Measurements from ENCODE around the gene TMC5. TPM values are rescaled to one million over a fixed set of nuclear protein-coding genes. Genes with fewer than 3 reads are reported as not detected.
"Not testable (repeated sequence)": the region's sequence is repeated elsewhere in the genome, so short reads cannot be mapped to it uniquely, and the experiment has no call there.

The TMC5 gene
- polyA plus RNA-seq, 1 of the 3 experiments (the other 2 are of a cell fraction) = not detected

DNA sequence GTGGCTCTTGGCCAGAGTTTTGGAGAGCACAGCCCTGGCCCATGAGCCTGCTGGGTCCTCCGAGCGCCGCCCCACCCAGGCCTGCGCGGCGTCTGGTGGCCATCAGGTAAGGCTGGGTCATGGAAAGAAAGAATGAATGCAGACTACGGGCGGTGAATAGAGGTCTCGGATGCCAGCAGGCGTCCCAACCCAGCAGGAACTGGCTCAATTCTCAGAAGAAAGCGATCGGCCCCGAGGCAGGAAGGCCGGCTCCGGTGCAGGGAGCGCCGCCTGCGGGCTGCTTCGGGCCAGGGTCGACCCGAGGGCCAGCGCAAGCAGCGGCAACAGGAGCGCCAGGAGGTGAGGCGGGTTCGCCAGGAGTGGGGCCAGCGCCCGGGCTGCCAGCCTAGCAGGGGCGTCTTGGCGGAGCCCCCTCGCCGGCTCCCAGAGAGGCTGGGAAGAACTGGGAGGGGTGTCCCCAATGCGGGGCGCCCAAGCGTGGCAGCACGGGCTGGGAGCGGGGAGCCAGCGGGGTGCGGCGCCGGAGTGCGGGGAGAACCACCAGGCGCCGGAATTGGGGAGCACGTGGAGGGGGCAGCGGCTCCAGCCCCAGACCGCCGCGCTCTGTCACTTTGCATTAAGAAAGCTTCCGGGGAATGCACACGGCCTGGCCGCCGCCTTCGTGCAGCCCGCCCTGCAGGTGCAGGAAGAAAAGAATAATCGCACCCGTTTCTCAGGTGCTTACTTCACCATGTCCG is 7.1 kb upstream of the TMC5 start:
- no peaks in the 10 kb centered on the region for H3K79me2 ChIP-seq (ENCODE audit: insufficient read depth)
- peak overlapping the region; percentile 57 for H3K4me2 ChIP-seq
- H3K9me2 ChIP-seq = no peaks in the 10 kb centered on the region
- peaks cover 15% of the 10 kb centered on the region; the same call in 1 of the 2 replicates for H3K27me3 ChIP-seq (ENCODE audit: insufficient read depth)
- POLR2A ChIA-PET = no interaction called here
- H3F3A ChIP-seq (replicated peaks; ENCODE audit: insufficient read depth) = no peaks in the 10 kb centered on the region
- H4K20me1 ChIP-seq (ENCODE audit: insufficient read depth) = no peaks in the 10 kb centered on the region
- H3K27ac ChIP-seq (ENCODE audit: low read depth in 2 of 2, low read length in 1 of 2) = no peak overlapping the region
- WGBS (ENCODE audit: low lambda C conversion rate) = 6% methylated on average over 25 of the region's 58 CpGs
- TF ChIP-seq RFX5 (IDR thresholded peaks at IDR 0.05; ENCODE audit: low read length) = no peak
- TF ChIP-seq RAD21 (IDR thresholded peaks at IDR 0.05; ENCODE audit: low read length) = peak; percentile 26; the same call in 1 of the 2 replicates
- TF ChIP-seq, protein P1, sequence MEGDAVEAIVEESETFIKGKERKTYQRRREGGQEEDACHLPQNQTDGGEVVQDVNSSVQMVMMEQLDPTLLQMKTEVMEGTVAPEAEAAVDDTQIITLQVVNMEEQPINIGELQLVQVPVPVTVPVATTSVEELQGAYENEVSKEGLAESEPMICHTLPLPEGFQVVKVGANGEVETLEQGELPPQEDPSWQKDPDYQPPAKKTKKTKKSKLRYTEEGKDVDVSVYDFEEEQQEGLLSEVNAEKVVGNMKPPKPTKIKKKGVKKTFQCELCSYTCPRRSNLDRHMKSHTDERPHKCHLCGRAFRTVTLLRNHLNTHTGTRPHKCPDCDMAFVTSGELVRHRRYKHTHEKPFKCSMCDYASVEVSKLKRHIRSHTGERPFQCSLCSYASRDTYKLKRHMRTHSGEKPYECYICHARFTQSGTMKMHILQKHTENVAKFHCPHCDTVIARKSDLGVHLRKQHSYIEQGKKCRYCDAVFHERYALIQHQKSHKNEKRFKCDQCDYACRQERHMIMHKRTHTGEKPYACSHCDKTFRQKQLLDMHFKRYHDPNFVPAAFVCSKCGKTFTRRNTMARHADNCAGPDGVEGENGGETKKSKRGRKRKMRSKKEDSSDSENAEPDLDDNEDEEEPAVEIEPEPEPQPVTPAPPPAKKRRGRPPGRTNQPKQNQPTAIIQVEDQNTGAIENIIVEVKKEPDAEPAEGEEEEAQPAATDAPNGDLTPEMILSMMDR (IDR thresholded peaks at IDR 0.05) = peak; percentile 17; the same call in 1 of the 2 replicates
- TF ChIP-seq TAF1 (IDR thresholded peaks at IDR 0.05; ENCODE audit: borderline replicate concordance, low read depth, low read length) = no peak
- TF ChIP-seq, protein P2, sequence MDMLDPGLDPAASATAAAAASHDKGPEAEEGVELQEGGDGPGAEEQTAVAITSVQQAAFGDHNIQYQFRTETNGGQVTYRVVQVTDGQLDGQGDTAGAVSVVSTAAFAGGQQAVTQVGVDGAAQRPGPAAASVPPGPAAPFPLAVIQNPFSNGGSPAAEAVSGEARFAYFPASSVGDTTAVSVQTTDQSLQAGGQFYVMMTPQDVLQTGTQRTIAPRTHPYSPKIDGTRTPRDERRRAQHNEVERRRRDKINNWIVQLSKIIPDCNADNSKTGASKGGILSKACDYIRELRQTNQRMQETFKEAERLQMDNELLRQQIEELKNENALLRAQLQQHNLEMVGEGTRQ (IDR thresholded peaks at IDR 0.05; ENCODE audit: borderline replicate concordance, low read depth, low read length) = no peak
- TF ChIP-seq MXI1 (IDR thresholded peaks at IDR 0.05; ENCODE audit: low read depth, low read length) = no peak
- no peak overlapping the region for H3K9ac ChIP-seq
- H3K9me3 ChIP-seq = no peaks in the 10 kb centered on the region
- CTCF ChIA-PET = interaction anchor here (0.9 kb wide), 1 partner anchor 97 kb away, joined by 3 read pairs; no protein-coding TSS in a partner anchor
- H3K36me3 ChIP-seq (replicated peaks in 1 of 2; ENCODE audit: control insufficient read depth in 1 of 2, insufficient read depth in 2 of 2, low read length in 1 of 2) = no peaks in the 10 kb centered on the region
- H3K4me1 ChIP-seq (ENCODE audit: control insufficient read depth in 1 of 2, insufficient read depth in 2 of 2, low read depth in 1 of 2, low read length in 1 of 2) = peaks cover 0 to 4% of the 10 kb centered on the region in 2 experiments; a peak in 1 of 4 replicates
- H3K4me3 ChIP-seq (ENCODE audit: low read depth in 2 of 2, low read length in 1 of 2) = peak overlapping the region in 1 of 2 experiments; percentile 34; a peak in 2 of 4 replicates
- peak; percentile 76 for DNase-seq
- no peak overlapping the region for H2AFZ ChIP-seq (ENCODE audit: low read depth)

DNA sequence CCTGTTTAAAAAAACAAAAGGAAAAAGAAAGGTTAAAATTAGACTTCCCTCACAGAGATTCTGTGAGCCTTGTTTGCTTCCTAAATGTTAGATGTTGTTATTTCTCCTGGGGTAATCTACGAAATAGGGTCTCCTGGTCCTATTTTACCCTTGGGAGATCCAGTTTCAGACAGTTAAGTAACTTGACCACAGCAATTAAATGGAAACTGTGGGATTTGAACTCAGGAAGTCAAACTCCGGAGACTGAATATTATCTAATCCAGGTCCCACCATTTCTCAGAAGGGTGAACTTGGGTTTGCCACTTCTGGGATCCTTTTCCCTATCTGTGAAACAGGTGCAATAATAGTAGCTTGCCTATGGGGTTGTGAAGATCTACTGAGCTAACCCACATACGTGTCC is 6.4 kb upstream of the TMC5 start:
- no peak for DNase-seq
- peaks cover 0 to 4% of the 10 kb centered on the region in 2 experiments; a peak in 1 of 4 replicates for H3K4me1 ChIP-seq (ENCODE audit: control insufficient read depth in 1 of 2, insufficient read depth in 2 of 2, low read depth in 1 of 2, low read length in 1 of 2)
- CTCF ChIA-PET = interaction anchor here (0.9 kb wide), 1 partner anchor 96 kb away, joined by 3 read pairs; no protein-coding TSS in a partner anchor
- H3F3A ChIP-seq (replicated peaks; ENCODE audit: insufficient read depth) = no peaks in the 10 kb centered on the region
- no peaks in the 10 kb centered on the region for H3K9me2 ChIP-seq
- POLR2A ChIA-PET = no interaction called here
- H3K9ac ChIP-seq = no peak overlapping the region
- H2AFZ ChIP-seq (ENCODE audit: low read depth) = no peak overlapping the region
- no peaks in the 10 kb centered on the region for H3K36me3 ChIP-seq (replicated peaks in 1 of 2; ENCODE audit: control insufficient read depth in 1 of 2, insufficient read depth in 2 of 2, low read length in 1 of 2)
- peaks cover 15% of the 10 kb centered on the region; the same call in 1 of the 2 replicates for H3K27me3 ChIP-seq (ENCODE audit: insufficient read depth)
- TF ChIP-seq SIN3A (IDR thresholded peaks at IDR 0.05; ENCODE audit: borderline replicate concordance, low read depth, low read length) = no peak
- no peak for TF ChIP-seq EZH2phosphoT487 (IDR thresholded peaks at IDR 0.05; ENCODE audit: borderline replicate concordance, low read depth)
- no peak for TF ChIP-seq GATA2 (CRISPR knock-in tag; IDR thresholded peaks at IDR 0.05)
- TF ChIP-seq GABPA (IDR thresholded peaks at IDR 0.05; ENCODE audit: low read depth) = no peak
- no peak for TF ChIP-seq RFX5 (IDR thresholded peaks at IDR 0.05; ENCODE audit: low read length)
- no peak for TF ChIP-seq RXRA (IDR thresholded peaks at IDR 0.05; ENCODE audit: borderline replicate concordance, low read depth)
- H3K9me3 ChIP-seq = no peaks in the 10 kb centered on the region
- H3K4me3 ChIP-seq (ENCODE audit: low read depth in 2 of 2, low read length in 1 of 2) = no peak overlapping the region; a peak in 1 of 4 replicates
- H3K27ac ChIP-seq (ENCODE audit: low read depth in 2 of 2, low read length in 1 of 2) = no peak overlapping the region
- no peak overlapping the region for H3K4me2 ChIP-seq
- no peaks in the 10 kb centered on the region for H4K20me1 ChIP-seq (ENCODE audit: insufficient read depth)
- H3K79me2 ChIP-seq (ENCODE audit: insufficient read depth) = no peaks in the 10 kb centered on the region
- 54% methylated on average over 3 of the region's 3 CpGs for WGBS (ENCODE audit: low lambda C conversion rate)

DNA sequence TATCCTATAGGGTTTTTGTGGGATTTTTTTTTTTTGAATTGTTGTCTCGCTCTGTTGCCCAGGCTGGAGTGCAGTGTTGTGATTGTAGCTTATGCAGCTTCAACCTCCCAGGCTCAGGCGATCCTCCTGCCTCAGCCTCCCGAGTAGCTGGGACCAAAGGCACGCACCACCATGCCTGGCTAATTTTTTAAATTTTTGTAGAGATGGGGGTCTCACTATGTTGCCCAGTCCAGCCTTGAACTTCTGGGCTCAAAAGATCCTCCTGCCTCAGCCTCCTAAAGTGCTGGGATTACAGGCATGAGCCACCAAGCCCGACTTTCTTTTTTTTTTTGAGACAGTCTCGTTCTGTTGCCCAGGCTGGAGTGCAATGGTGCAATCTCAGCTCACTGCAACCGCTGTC is 5.6 kb upstream of the TMC5 start:
- H3K4me3 ChIP-seq (ENCODE audit: low read depth in 2 of 2, low read length in 1 of 2); H3K27ac ChIP-seq (ENCODE audit: low read depth in 2 of 2, low read length in 1 of 2); H3K9me3 ChIP-seq; H3K9ac ChIP-seq; POLR2A ChIA-PET; H3F3A ChIP-seq (replicated peaks; ENCODE audit: insufficient read depth); H4K20me1 ChIP-seq (ENCODE audit: insufficient read depth); H3K36me3 ChIP-seq (replicated peaks in 1 of 2; ENCODE audit: control insufficient read depth in 1 of 2, insufficient read depth in 2 of 2, low read length in 1 of 2); H3K4me2 ChIP-seq; DNase-seq; H2AFZ ChIP-seq (ENCODE audit: low read depth); H3K79me2 ChIP-seq (ENCODE audit: insufficient read depth); H3K9me2 ChIP-seq; H3K4me1 ChIP-seq (ENCODE audit: control insufficient read depth in 1 of 2, insufficient read depth in 2 of 2, low read depth in 1 of 2, low read length in 1 of 2): not testable (repeated sequence)
- peaks cover 15% of the 10 kb centered on the region; the same call in 1 of the 2 replicates for H3K27me3 ChIP-seq (ENCODE audit: insufficient read depth)
- CTCF ChIA-PET = interaction anchor here (1.4 kb wide), 1 partner anchor 36 kb away, joined by 3 read pairs; no protein-coding TSS in a partner anchor
- 57% methylated on average over 7 of the region's 7 CpGs for WGBS (ENCODE audit: low lambda C conversion rate)

Data from SK-N-SH (cell line).